CD14-positive monocyte (primary cell): ENCODE results near the gene EID2. TPM values are rescaled to one million over a fixed set of nuclear protein-coding genes. Genes with fewer than 3 reads are reported as not detected.

Experiments
- DNase-seq, 3 donors: peaks; one replicate each; pipeline ENCODE4 v3.0.0-alpha.2; 2011 to 2022
- H2AFZ ChIP-seq: 2 replicates; pipeline ENCODE4 v1.6.0; 2012; ENCODE audit warnings: mild to moderate bottlenecking, low read depth, low read length, inconsistent platforms; ENCODE audit not compliant: insufficient read depth, poor library complexity, severe bottlenecking
- H3K27ac ChIP-seq, 2 donors: 1 replicate in 1 of 2; 2 replicates in 1 of 2; pipeline ENCODE4 v1.5.1; 2012 to 2013; ENCODE audit warnings: low read length in 2 of 2, control low read depth in 1 of 2, inconsistent platforms in 1 of 2, low read depth in 1 of 2, mild to moderate bottlenecking in 1 of 2
- H3K27me3 ChIP-seq, 2 donors: one replicate each; pipeline versions ENCODE4 v1.6.0 to v1.6.1; 2011 to 2013; ENCODE audit warnings: low read length in 2 of 2; ENCODE audit not compliant: control insufficient read depth in 2 of 2, insufficient read depth in 2 of 2
- H3K36me3 ChIP-seq, 2 donors: replicated peaks in 1 of 2; 1 replicate in 1 of 2; 2 replicates in 1 of 2; pipeline versions ENCODE4 v1.5.1 to v1.6.1; 2012 to 2013; ENCODE audit warnings: low read length in 2 of 2, control low read depth in 1 of 2, inconsistent platforms in 1 of 2, mild to moderate bottlenecking in 1 of 2; ENCODE audit not compliant: insufficient read depth in 2 of 2, control insufficient read depth in 1 of 2
- H3K4me1 ChIP-seq, 2 donors: 1 replicate in 1 of 2; 2 replicates in 1 of 2; pipeline versions ENCODE4 v1.5.1 to v1.6.1; 2012 to 2013; ENCODE audit warnings: low read length in 2 of 2, control low read depth in 1 of 2, inconsistent platforms in 1 of 2, mild to moderate bottlenecking in 1 of 2, moderate library complexity in 1 of 2; ENCODE audit not compliant: insufficient read depth in 2 of 2, control insufficient read depth in 1 of 2
- H3K4me2 ChIP-seq: replicated peaks from 2 replicates; pipeline ENCODE3; 2012; ENCODE audit warnings: low read length, moderate library complexity, mild to moderate bottlenecking; ENCODE audit not compliant: poor library complexity, severe bottlenecking; ENCODE audit errors: extremely low read depth
- H3K4me3 ChIP-seq, 3 experiments: fragments of 200-600 bp in 1 of 3; sonication (generic) in 1 of 3; replicated peaks in 1 of 3; 1 replicate in 2 of 3; 2 replicates in 1 of 3; pipeline ENCODE4 v1.5.1; 2011 to 2013; ENCODE audit warnings: low read length in 3 of 3, mild to moderate bottlenecking in 3 of 3, control low read depth in 2 of 3, low read depth in 2 of 3, inconsistent platforms in 1 of 3, moderate library complexity in 1 of 3
- H3K79me2 ChIP-seq: 2 replicates; pipeline ENCODE4 v1.6.0; 2012; ENCODE audit warnings: mild to moderate bottlenecking, control low read depth, inconsistent platforms, low read length, moderate library complexity; ENCODE audit not compliant: insufficient read depth
- H3K9ac ChIP-seq: 2 replicates; pipeline ENCODE4 v1.6.0; 2017; ENCODE audit warnings: low read length, mild to moderate bottlenecking; ENCODE audit not compliant: insufficient read depth, poor library complexity, severe bottlenecking
- H3K9me3 ChIP-seq, 2 donors: replicated peaks in 1 of 2; 1 replicate in 1 of 2; 2 replicates in 1 of 2; pipeline versions ENCODE4 v1.5.1 to v1.6.1; 2012 to 2013; ENCODE audit warnings: low read length in 2 of 2, control low read depth in 1 of 2; ENCODE audit not compliant: control insufficient read depth in 1 of 2, insufficient read depth in 1 of 2
- H4K20me1 ChIP-seq: 2 replicates; pipeline ENCODE4 v1.6.0; 2012; ENCODE audit warnings: mild to moderate bottlenecking, low read length, control low read depth, moderate library complexity; ENCODE audit not compliant: insufficient read depth
- H3K27ac Mint-ChIP-seq, 7 donors: one replicate each; pipeline ENCODE4 v1.8.0; 2020; ENCODE audit warnings: mild to moderate bottlenecking in 7 of 7, mixed read lengths in 7 of 7, moderate library complexity in 6 of 7, inconsistent platforms in 2 of 7
- H3K27me3 Mint-ChIP-seq, 3 donors: one replicate each; pipeline ENCODE4 v1.8.0; 2021 to 2022; ENCODE audit warnings: low read depth in 3 of 3, mild to moderate bottlenecking in 3 of 3, mixed read lengths in 3 of 3, moderate library complexity in 3 of 3, inconsistent platforms in 1 of 3
- H3K36me3 Mint-ChIP-seq, 2 donors: one replicate each; pipeline ENCODE4 v1.8.0; 2020; ENCODE audit warnings: mixed read lengths in 2 of 2, inconsistent platforms in 1 of 2, mild to moderate bottlenecking in 1 of 2
- H3K4me1 Mint-ChIP-seq: one replicate; pipeline ENCODE4 v1.8.0; 2020; ENCODE audit warnings: mild to moderate bottlenecking, mixed read lengths
- H3K4me3 Mint-ChIP-seq, 2 donors: one replicate each; pipeline ENCODE4 v1.8.0; 2020; ENCODE audit warnings: mild to moderate bottlenecking in 2 of 2, mixed read lengths in 2 of 2, moderate library complexity in 1 of 2
- H3K9me3 Mint-ChIP-seq, 7 donors: one replicate each; pipeline ENCODE4 v1.8.0; 2020 to 2022; ENCODE audit warnings: mixed read lengths in 7 of 7, mild to moderate bottlenecking in 6 of 7, moderate library complexity in 6 of 7, inconsistent platforms in 2 of 7
- CTCF ChIP-seq: fragments of 200-600 bp; IDR thresholded peaks from one replicate; pipeline ENCODE4 v1.8.0; 2022; ENCODE audit warnings: antibody characterized with exemption, mild to moderate bottlenecking
- WGBS: methylation state at CpG from one replicate; pipeline ENCODE4 v1.1.5; 2013; ENCODE audit warnings: missing lambda C conversion rate; ENCODE audit not compliant: insufficient coverage; 5-methylcytosine and 5-hydroxymethylcytosine counted together
- intact Hi-C, 2 donors: fragments of 100-400 bp; cut with micrococcal nuclease; formaldehyde crosslinking; loops; one replicate each; pipeline versions ENCODE4 v1.15.0 to v1.15.1; 2023
- polyA plus RNA-seq, 3 donors: library from polyadenylated mRNA; depleted of rRNA in 1 of 3; unstranded in 2 of 3; stranded (reverse) in 1 of 3; fragments of 300-500 nt in 2 of 3; fragments of >200 nt in 1 of 3; fragmentation: Illumina TruSeq in 2 of 3; gene quantifications; 1 replicate in 2 of 3; 2 replicates in 1 of 3; pipeline ENCODE4 v1.2.3, GENCODE V29; 2012 to 2021

EID2 gene
- polyA plus RNA-seq, 3 donors: 5.8 to 20.4 (median 12.5) TPM

- no peak for DNase-seq
- Histone ChIP-seq H3K27ac (no peak overlapping the region), H3K9ac (no peak overlapping the region), H3K4me1 (no peaks in the 10 kb centered on the region), H3K27me3 (peaks cover 10 to 19% of the 10 kb centered on the region in 2 donors), H3K79me2 (no peaks in the 10 kb centered on the region), H3K9me3 (no peaks in the 10 kb centered on the region), H3K4me3 (no peak overlapping the region), H2AFZ (no peak overlapping the region), H4K20me1 (no peaks in the 10 kb centered on the region), H3K36me3 (no peaks in the 10 kb centered on the region), H3K4me2 (no peak overlapping the region)
- H3K27me3 Mint-ChIP-seq: peaks cover 8 to 26% (median 13%) of the 10 kb centered on the region in 3 donors
- no peak for TF ChIP-seq CTCF
- intact Hi-C loops: no loop called here
- H3K27ac Mint-ChIP-seq: no peak overlapping the region
- H3K4me3 Mint-ChIP-seq: no peak overlapping the region
- no peaks in the 10 kb centered on the region for H3K36me3 Mint-ChIP-seq
- WGBS: no CpG with 5 or more reads among the region's 3 CpGs
- no peaks in the 10 kb centered on the region for H3K9me3 Mint-ChIP-seq
- no peaks in the 10 kb centered on the region for H3K4me1 Mint-ChIP-seq
Measured at GRCh38 chr19:39566064-39566463, 26.1 kb upstream of the EID2 start.

GRCh38 chr19:39563408-39563807 is 23.4 kb upstream of the EID2 start:
- Histone ChIP-seq H3K79me2 (no peaks in the 10 kb centered on the region), H4K20me1 (no peaks in the 10 kb centered on the region), H3K27me3 (peaks cover 4 to 18% of the 10 kb centered on the region in 2 donors), H3K4me2 (no peak overlapping the region), H3K4me1 (peaks cover 7% of the 10 kb centered on the region in 2 donors), H3K27ac (no peak overlapping the region), H3K4me3 (no peak overlapping the region), H3K9ac (no peak overlapping the region), H2AFZ (no peak overlapping the region), H3K36me3 (no peaks in the 10 kb centered on the region), H3K9me3 (no peaks in the 10 kb centered on the region)
- Mint-ChIP-seq H3K27me3 (peaks cover 3 to 19% (median 13%) of the 10 kb centered on the region in 3 donors), H3K27ac (no peak overlapping the region), H3K36me3 (no peaks in the 10 kb centered on the region), H3K4me3 (no peak overlapping the region), H3K4me1 (peaks cover 7% of the 10 kb centered on the region), H3K9me3 (no peaks in the 10 kb centered on the region)
- intact Hi-C loops: no loop called here
- peak in 1 of 3 donors; percentile 28 for DNase-seq
- WGBS: 90% methylated on average over 2 of the region's 2 CpGs
- TF ChIP-seq CTCF: no peak
